ENCODE data around the gene NADK2. TPM values are rescaled to one million over a fixed set of nuclear protein-coding genes. Genes with fewer than 3 reads are reported as not detected.

NADK2 gene
- total RNA-seq, 1 experiment from 2014 or later, result 12.2 TPM

DNA sequence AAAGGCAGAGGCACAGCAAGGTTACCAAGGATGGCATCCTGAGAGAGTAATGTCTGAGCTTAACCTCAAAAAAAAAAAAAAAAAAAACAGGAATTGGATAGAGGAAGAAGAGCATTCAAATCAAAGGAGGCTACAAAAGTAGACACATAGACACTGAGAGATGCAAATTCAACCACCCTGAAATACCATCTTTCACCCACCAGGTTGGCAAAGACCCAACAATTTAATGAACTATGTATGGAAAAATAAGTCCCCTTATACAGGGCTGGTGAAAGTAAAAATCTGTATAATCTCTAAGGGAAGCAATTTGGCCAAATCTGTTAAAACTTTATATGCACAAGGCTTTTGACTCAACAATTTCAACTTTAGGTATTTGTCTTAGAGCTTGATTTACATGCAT is 4.9 kb downstream of the NADK2 start:
- Histone ChIP-seq H2BK20ac (ENCODE audit: low read depth, low read length, poor library complexity, severe bottlenecking) (no peak overlapping the region), H3K4me2 (ENCODE audit: insufficient read depth, insufficient read length, low read length) (no peak overlapping the region), H3K14ac (ENCODE audit: insufficient read depth, low read length) (no peak overlapping the region), H2BK15ac (ENCODE audit: low read depth, low read length) (no peak overlapping the region), H3K4me1 (ENCODE audit: insufficient read depth, low read length) (no peaks in the 10 kb centered on the region), H3K27me3 (ENCODE audit: insufficient read depth, low read length) (no peaks in the 10 kb centered on the region), H3K56ac (ENCODE audit: insufficient read length, low read depth, low read length) (no peak overlapping the region), H2BK120ac (ENCODE audit: low read depth, low read length, poor library complexity, severe bottlenecking) (no peak overlapping the region), H3K23ac (ENCODE audit: insufficient read length, low read depth, low read length) (no peak overlapping the region), H3K9ac (ENCODE audit: extremely low read depth, insufficient read length, low read length) (no peak overlapping the region), H3K4ac (ENCODE audit: low read depth, low read length) (no peak overlapping the region), H3K79me2 (ENCODE audit: insufficient read depth, low read length) (no peaks in the 10 kb centered on the region), H3K23me2 (ENCODE audit: insufficient read length, low read depth, low read length, poor library complexity, severe bottlenecking) (no peaks in the 10 kb centered on the region), H3T11ph (ENCODE audit: low read length) (no peak overlapping the region), H2AK5ac (ENCODE audit: insufficient read length, low read length) (no peak overlapping the region), H4K5ac (ENCODE audit: insufficient read length, low read depth, low read length) (no peak overlapping the region), H2AFZ (ENCODE audit: low read length) (no peak overlapping the region), H3K79me1 (ENCODE audit: insufficient read depth, low read depth, low read length, poor library complexity, severe bottlenecking) (no peaks in the 10 kb centered on the region), H2BK5ac (ENCODE audit: insufficient read length, low read length) (no peak overlapping the region), H2BK12ac (ENCODE audit: insufficient read length, low read depth, low read length) (no peak overlapping the region), H3K27ac (ENCODE audit: insufficient read length, low read depth, low read length) (no peak overlapping the region), H4K8ac (replicated peaks; ENCODE audit: insufficient read length, low read depth, low read length) (no peak overlapping the region), H3K18ac (ENCODE audit: insufficient read length, low read depth, low read length) (no peak overlapping the region), H4K91ac (ENCODE audit: insufficient read length, low read depth, low read length) (no peak overlapping the region), H4K20me1 (ENCODE audit: control insufficient read depth, insufficient read depth, insufficient read length) (no peaks in the 10 kb centered on the region), H3K9me3 (ENCODE audit: control insufficient read depth, low read depth, low read length) (no peaks in the 10 kb centered on the region)
- no peak overlapping the region for H3K4me3 Mint-ChIP-seq
- H3K27me3 Mint-ChIP-seq (ENCODE audit: low read depth), result no peaks in the 10 kb centered on the region
- peaks cover 25 to 28% of the 10 kb centered on the region in 2 experiments for H3K4me1 Mint-ChIP-seq
- TF ChIP-seq, protein P1, sequence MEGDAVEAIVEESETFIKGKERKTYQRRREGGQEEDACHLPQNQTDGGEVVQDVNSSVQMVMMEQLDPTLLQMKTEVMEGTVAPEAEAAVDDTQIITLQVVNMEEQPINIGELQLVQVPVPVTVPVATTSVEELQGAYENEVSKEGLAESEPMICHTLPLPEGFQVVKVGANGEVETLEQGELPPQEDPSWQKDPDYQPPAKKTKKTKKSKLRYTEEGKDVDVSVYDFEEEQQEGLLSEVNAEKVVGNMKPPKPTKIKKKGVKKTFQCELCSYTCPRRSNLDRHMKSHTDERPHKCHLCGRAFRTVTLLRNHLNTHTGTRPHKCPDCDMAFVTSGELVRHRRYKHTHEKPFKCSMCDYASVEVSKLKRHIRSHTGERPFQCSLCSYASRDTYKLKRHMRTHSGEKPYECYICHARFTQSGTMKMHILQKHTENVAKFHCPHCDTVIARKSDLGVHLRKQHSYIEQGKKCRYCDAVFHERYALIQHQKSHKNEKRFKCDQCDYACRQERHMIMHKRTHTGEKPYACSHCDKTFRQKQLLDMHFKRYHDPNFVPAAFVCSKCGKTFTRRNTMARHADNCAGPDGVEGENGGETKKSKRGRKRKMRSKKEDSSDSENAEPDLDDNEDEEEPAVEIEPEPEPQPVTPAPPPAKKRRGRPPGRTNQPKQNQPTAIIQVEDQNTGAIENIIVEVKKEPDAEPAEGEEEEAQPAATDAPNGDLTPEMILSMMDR (conservative IDR thresholded peaks at IDR 0.05), result no peak
- H3K36me3 Mint-ChIP-seq (ENCODE audit: insufficient read depth in 1 of 3, low read depth in 3 of 3), result no peaks in the 10 kb centered on the region
- DNase-seq, result no peak
- H3K9me3 Mint-ChIP-seq, result no peaks in the 10 kb centered on the region
- H3K27ac Mint-ChIP-seq, result no peak overlapping the region
